ENCODE measurements around the gene SCFD2. TPM values are rescaled to one million over a fixed set of nuclear protein-coding genes. Genes with fewer than 3 reads are reported as not detected.

Gene SCFD2
- polyA plus RNA-seq, 2 of the 4 experiments (the other 2 are of a cell fraction), result 7.6 to 10.8 TPM

- no peak overlapping the region for H3K4me3 ChIP-seq
- TF ChIP-seq FOSL2 (IDR thresholded peaks at IDR 0.05) (no peak), FOSL2 (CRISPR knock-in tag; IDR thresholded peaks at IDR 0.05) (no peak), ZNF302 (CRISPR knock-in tag; IDR thresholded peaks at IDR 0.05) (no peak), RNF2 (IDR thresholded peaks at IDR 0.05; ENCODE audit: borderline replicate concordance, low read depth) (no peak), BHLHE40 (IDR thresholded peaks at IDR 0.05; ENCODE audit: low read depth, low read length) (no peak), GATA3 (IDR thresholded peaks at IDR 0.05; ENCODE audit: borderline replicate concordance) (no peak), CBX8 (IDR thresholded peaks at IDR 0.05) (no peak), RFX5 (IDR thresholded peaks at IDR 0.05) (no peak), CBX2 (IDR thresholded peaks at IDR 0.05; ENCODE audit: borderline replicate concordance, low read depth) (no peak), CEBPB (IDR thresholded peaks at IDR 0.05) (no peak), NPAS2 (CRISPR knock-in tag; IDR thresholded peaks at IDR 0.05; ENCODE audit: borderline replicate concordance) (no peak), HOXA7 (CRISPR knock-in tag; IDR thresholded peaks at IDR 0.05) (no peak), ZC3H11A (IDR thresholded peaks at IDR 0.05) (no peak)
- TF ChIP-seq, protein P1, sequence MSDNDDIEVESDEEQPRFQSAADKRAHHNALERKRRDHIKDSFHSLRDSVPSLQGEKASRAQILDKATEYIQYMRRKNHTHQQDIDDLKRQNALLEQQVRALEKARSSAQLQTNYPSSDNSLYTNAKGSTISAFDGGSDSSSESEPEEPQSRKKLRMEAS (IDR thresholded peaks at IDR 0.05), result no peak
- POLR2A ChIA-PET, result no interaction called here
- FAIRE-seq (no peak), DNase-seq (ENCODE audit: low read depth in 1 of 2, low spot score in 1 of 2) (no peak), ATAC-seq (no peak)
- H3K27ac ChIP-seq, result no peak overlapping the region
- H3K4me2 ChIP-seq, result no peak overlapping the region
- no peaks in the 10 kb centered on the region for H3K9me3 ChIP-seq
- 17% methylated on average over 1 of the region's 1 CpG for WGBS (ENCODE audit: missing lambda C conversion rate)
- CTCF ChIA-PET, result interaction anchor here (1.2 kb wide), 1 partner anchor 14 kb away, joined by 3 read pairs; no protein-coding TSS in a partner anchor
- no peaks in the 10 kb centered on the region for H3K4me1 ChIP-seq
Measured at GRCh38 chr4:53088152-53088551, 277.7 kb downstream of the SCFD2 start.

- DNase-seq (ENCODE audit: low read depth in 1 of 2, low spot score in 1 of 2) (no peak), FAIRE-seq (no peak), ATAC-seq (no peak)
- WGBS (ENCODE audit: missing lambda C conversion rate), result 94% methylated on average over 8 of the region's 8 CpGs
- no peak overlapping the region for H3K4me2 ChIP-seq
- TF ChIP-seq EHF (CRISPR knock-in tag; IDR thresholded peaks at IDR 0.05) (no peak), RAD21 (conservative IDR thresholded peaks at IDR 0.05 in 1 of 2, IDR thresholded peaks at IDR 0.05 in 1 of 2) (no peak), HOXB5 (CRISPR knock-in tag; IDR thresholded peaks at IDR 0.05) (no peak), PBX3 (IDR thresholded peaks at IDR 0.05) (no peak), KDM1A (IDR thresholded peaks at IDR 0.05; ENCODE audit: low read depth) (no peak), HES2 (IDR thresholded peaks at IDR 0.05) (no peak), PHF8 (IDR thresholded peaks at IDR 0.05; ENCODE audit: borderline replicate concordance, low read depth) (no peak)
- CTCF ChIA-PET, result no interaction called here
- no peaks in the 10 kb centered on the region for H3K9me3 ChIP-seq
- no peaks in the 10 kb centered on the region for H3K4me1 ChIP-seq
- POLR2A ChIA-PET, result no interaction called here
- no peak overlapping the region for H3K4me3 ChIP-seq
- no peak overlapping the region for H3K27ac ChIP-seq
Measured at GRCh38 chr4:53076374-53076958, 289.4 kb downstream of the SCFD2 start.

GRCh38 chr4:53075162-53075785 is 290.6 kb downstream of the SCFD2 start:
- WGBS (ENCODE audit: missing lambda C conversion rate), result 96% methylated on average over 1 of the region's 1 CpG
- CTCF ChIA-PET, result interaction anchor here (1.1 kb wide), 1 partner anchor 1159 kb away, joined by 3 read pairs; no protein-coding TSS in a partner anchor
- POLR2A ChIA-PET, result no interaction called here

More at GRCh38 chr4:53075162-53075785, 290.6 kb downstream of the SCFD2 start:
- ATAC-seq (no peak), DNase-seq (ENCODE audit: low read depth in 1 of 2, low spot score in 1 of 2) (no peak), FAIRE-seq (no peak)
- Histone ChIP-seq H3K4me2 (no peak overlapping the region), H3K4me3 (no peak overlapping the region), H3K4me1 (no peaks in the 10 kb centered on the region), H3K27ac (no peak overlapping the region), H3K9me3 (no peaks in the 10 kb centered on the region)
- TF ChIP-seq EHF (CRISPR knock-in tag; IDR thresholded peaks at IDR 0.05), result no peak
- no peak for TF ChIP-seq FOSL2 (IDR thresholded peaks at IDR 0.05)
- TF ChIP-seq FOSL2 (CRISPR knock-in tag; IDR thresholded peaks at IDR 0.05), result no peak
- no peak for TF ChIP-seq EP300 (IDR thresholded peaks at IDR 0.05)
- no peak for TF ChIP-seq ZNF302 (CRISPR knock-in tag; IDR thresholded peaks at IDR 0.05)
- TF ChIP-seq REST (IDR thresholded peaks at IDR 0.05), result no peak
- no peak for TF ChIP-seq CBX8 (IDR thresholded peaks at IDR 0.05)
- no peak for TF ChIP-seq RARB (CRISPR knock-in tag; IDR thresholded peaks at IDR 0.05)
- TF ChIP-seq KDM1A (IDR thresholded peaks at IDR 0.05; ENCODE audit: low read depth), result no peak
- TF ChIP-seq SMC3 (IDR thresholded peaks at IDR 0.05), result no peak
- TF ChIP-seq KDM5A (IDR thresholded peaks at IDR 0.05), result no peak
- TF ChIP-seq CHD4 (IDR thresholded peaks at IDR 0.05; ENCODE audit: borderline replicate concordance), result no peak
- no peak for TF ChIP-seq JUN (IDR thresholded peaks at IDR 0.05)
- TF ChIP-seq HOXB5 (CRISPR knock-in tag; IDR thresholded peaks at IDR 0.05), result no peak
- no peak for TF ChIP-seq HDAC2 (IDR thresholded peaks at IDR 0.05)
- no peak for TF ChIP-seq HOXA7 (CRISPR knock-in tag; IDR thresholded peaks at IDR 0.05)
